HEK293 (cell line): ENCODE results near the gene PYHIN1.

Source experiments
- CTCF ChIA-PET: fragments of 350-600 bp; formaldehyde crosslinking; extraction: SDS; loops from one replicate; lab custom pipeline; 2021; ENCODE audit warnings: antibody characterized with exemption; lab: Yijun Ruan, JAX
- POLR2A ChIA-PET: fragments of 300-600 bp; formaldehyde crosslinking; extraction: SDS; loops from one replicate; lab custom pipeline; 2020; ENCODE audit warnings: antibody characterized with exemption, inconsistent platforms; lab: Yijun Ruan, JAX
- H3K27ac ChIP-seq: fragments of 200-500 bp; sonication (Bioruptor generic); 2 replicates; pipeline ENCODE4 v1.5.1; 2014; ENCODE audit warnings: low read depth, low read length, control low read depth, inconsistent platforms; ENCODE audit errors: extremely low read depth
- H3K36me3 ChIP-seq, 2 experiments: fragments of 200-500 bp in 1 of 2; sonication (Bioruptor generic) in 1 of 2; 1 replicate in 1 of 2; 2 replicates in 1 of 2; pipeline ENCODE4 v1.5.1; 2014 to 2017; ENCODE audit warnings: inconsistent platforms in 2 of 2, low read length in 2 of 2; ENCODE audit not compliant: control insufficient read depth in 2 of 2, insufficient read depth in 1 of 2
- H3K4me1 ChIP-seq: fragments of 200-500 bp; sonication (Bioruptor generic); 2 replicates; pipeline ENCODE4 v1.5.1; 2014; ENCODE audit warnings: mild to moderate bottlenecking, low read length, inconsistent platforms; ENCODE audit not compliant: control insufficient read depth, insufficient read depth
- H3K4me3 ChIP-seq: 2 replicates; pipeline ENCODE4 v1.5.1; 2011; ENCODE audit warnings: low read depth, mild to moderate bottlenecking, control low read depth, low read length, moderate library complexity
- H3K9me3 ChIP-seq: fragments of 200-500 bp; sonication (Bioruptor generic); 2 replicates; pipeline ENCODE4 v1.5.1; 2014; ENCODE audit warnings: low read depth, low read length, inconsistent platforms; ENCODE audit not compliant: control insufficient read depth, insufficient read depth
- FEZF1 ChIP-seq: fragments of 450-650 bp; formaldehyde crosslinking; IDR thresholded peaks from 2 replicates; pipeline ENCODE4 v1.5.1; 2016; ENCODE audit warnings: missing biosample characterization, missing genetic modification characterization
- SETDB1 ChIP-seq: IDR thresholded peaks from one replicate; pipeline ENCODE4 v1.6.1; 2017; ENCODE audit warnings: mild to moderate bottlenecking, low read length, moderate library complexity, mixed read lengths; ENCODE audit not compliant: insufficient read length
- ZNF274 ChIP-seq, 2 experiments: fragments of 200-500 bp in 1 of 2; fragments of 450-650 bp in 1 of 2; sonication (Bioruptor generic) in 1 of 2; formaldehyde crosslinking in 1 of 2; IDR thresholded peaks; 2 replicates each; pipeline versions ENCODE4 v1.5.1 to v1.6.1; 2014 to 2016; ENCODE audit warnings: borderline replicate concordance in 1 of 2, inconsistent platforms in 1 of 2, low read length in 1 of 2, missing biosample characterization in 1 of 2, missing genetic modification characterization in 1 of 2
- ZNF560 ChIP-seq: fragments of 450-650 bp; formaldehyde crosslinking; IDR thresholded peaks from 2 replicates; pipeline ENCODE4 v1.5.1; 2017; ENCODE audit warnings: missing biosample characterization, missing genetic modification characterization, borderline replicate concordance
- ZNF629 ChIP-seq: fragments of 450-650 bp; formaldehyde crosslinking; IDR thresholded peaks from 2 replicates; pipeline ENCODE4 v1.5.1; 2017; ENCODE audit warnings: missing biosample characterization, missing genetic modification characterization
- ZNF670 ChIP-seq: fragments of 450-650 bp; formaldehyde crosslinking; IDR thresholded peaks from 2 replicates; pipeline ENCODE4 v1.5.1; 2016; ENCODE audit warnings: missing biosample characterization, missing genetic modification characterization, low read depth
- ZNF837 ChIP-seq: fragments of 450-650 bp; formaldehyde crosslinking; IDR thresholded peaks from 2 replicates; pipeline ENCODE4 v1.5.1; 2016; ENCODE audit warnings: missing biosample characterization, missing genetic modification characterization
- ZNF843 ChIP-seq: fragments of 450-650 bp; formaldehyde crosslinking; IDR thresholded peaks from 2 replicates; pipeline ENCODE4 v1.5.1; 2016; ENCODE audit warnings: missing biosample characterization, missing genetic modification characterization
- TF ChIP-seq, protein P1 (sequence below): fragments of 450-650 bp; formaldehyde crosslinking; IDR thresholded peaks from 2 replicates; pipeline ENCODE4 v1.5.1; 2016; ENCODE audit warnings: missing biosample characterization, missing genetic modification characterization, borderline replicate concordance

PYHIN1 gene

DNA sequence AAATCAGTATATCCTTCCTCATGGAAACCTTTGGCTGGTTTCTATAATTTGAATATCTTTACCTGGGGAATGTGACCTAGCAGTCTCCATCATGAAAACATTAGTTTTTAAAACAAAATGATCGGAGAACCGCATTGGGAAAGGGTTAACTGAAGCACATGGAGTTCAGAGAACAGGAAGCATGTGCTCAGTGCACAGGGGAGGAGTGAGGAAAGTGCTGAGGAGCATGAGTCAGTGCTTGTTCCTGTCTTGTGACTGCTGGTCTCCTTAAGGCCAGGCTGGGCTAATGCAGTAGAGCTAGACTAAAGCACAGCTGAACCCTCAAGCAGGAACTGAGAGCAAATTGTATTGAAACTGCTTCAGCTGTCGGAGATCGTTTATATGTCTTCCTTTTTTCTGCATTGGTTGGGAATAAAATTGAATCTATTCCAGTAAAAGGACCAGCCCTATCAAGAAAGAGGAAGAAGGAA lies 84.1 kb downstream of the PYHIN1 start:
- TF ChIP-seq ZNF560 = no peak
- peak; percentile 74 for TF ChIP-seq SETDB1
- Histone ChIP-seq H3K4me1 (peaks cover 2% of the 10 kb centered on the region; the same call in 1 of the 2 replicates), H3K36me3 (peaks cover 14 to 65% of the 10 kb centered on the region in 2 experiments), H3K27ac (no peak overlapping the region), H3K9me3 (no peaks in the 10 kb centered on the region), H3K4me3 (no peak overlapping the region)
- CTCF ChIA-PET = no interaction called here
- POLR2A ChIA-PET = no interaction called here

DNA sequence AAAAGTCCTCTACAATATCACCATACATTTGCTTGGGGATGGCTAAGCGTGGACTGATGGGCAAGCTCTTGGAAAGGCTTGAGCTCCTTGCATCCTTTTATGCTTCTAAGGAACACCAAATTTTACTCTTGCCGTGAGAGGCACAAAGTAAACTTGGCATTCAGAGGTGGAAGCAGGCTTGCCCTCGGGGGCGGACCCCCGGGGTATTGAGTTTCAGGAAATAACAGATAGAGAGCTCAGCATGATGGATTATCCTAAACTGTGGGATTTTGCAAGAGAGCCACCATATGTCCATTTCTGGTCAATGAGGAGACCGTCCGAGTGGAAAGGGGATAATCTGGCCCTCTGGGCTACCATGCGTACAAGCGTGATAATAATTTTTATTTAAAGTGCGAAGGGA lies 92.4 kb downstream of the PYHIN1 start:
- TF ChIP-seq, protein P1, sequence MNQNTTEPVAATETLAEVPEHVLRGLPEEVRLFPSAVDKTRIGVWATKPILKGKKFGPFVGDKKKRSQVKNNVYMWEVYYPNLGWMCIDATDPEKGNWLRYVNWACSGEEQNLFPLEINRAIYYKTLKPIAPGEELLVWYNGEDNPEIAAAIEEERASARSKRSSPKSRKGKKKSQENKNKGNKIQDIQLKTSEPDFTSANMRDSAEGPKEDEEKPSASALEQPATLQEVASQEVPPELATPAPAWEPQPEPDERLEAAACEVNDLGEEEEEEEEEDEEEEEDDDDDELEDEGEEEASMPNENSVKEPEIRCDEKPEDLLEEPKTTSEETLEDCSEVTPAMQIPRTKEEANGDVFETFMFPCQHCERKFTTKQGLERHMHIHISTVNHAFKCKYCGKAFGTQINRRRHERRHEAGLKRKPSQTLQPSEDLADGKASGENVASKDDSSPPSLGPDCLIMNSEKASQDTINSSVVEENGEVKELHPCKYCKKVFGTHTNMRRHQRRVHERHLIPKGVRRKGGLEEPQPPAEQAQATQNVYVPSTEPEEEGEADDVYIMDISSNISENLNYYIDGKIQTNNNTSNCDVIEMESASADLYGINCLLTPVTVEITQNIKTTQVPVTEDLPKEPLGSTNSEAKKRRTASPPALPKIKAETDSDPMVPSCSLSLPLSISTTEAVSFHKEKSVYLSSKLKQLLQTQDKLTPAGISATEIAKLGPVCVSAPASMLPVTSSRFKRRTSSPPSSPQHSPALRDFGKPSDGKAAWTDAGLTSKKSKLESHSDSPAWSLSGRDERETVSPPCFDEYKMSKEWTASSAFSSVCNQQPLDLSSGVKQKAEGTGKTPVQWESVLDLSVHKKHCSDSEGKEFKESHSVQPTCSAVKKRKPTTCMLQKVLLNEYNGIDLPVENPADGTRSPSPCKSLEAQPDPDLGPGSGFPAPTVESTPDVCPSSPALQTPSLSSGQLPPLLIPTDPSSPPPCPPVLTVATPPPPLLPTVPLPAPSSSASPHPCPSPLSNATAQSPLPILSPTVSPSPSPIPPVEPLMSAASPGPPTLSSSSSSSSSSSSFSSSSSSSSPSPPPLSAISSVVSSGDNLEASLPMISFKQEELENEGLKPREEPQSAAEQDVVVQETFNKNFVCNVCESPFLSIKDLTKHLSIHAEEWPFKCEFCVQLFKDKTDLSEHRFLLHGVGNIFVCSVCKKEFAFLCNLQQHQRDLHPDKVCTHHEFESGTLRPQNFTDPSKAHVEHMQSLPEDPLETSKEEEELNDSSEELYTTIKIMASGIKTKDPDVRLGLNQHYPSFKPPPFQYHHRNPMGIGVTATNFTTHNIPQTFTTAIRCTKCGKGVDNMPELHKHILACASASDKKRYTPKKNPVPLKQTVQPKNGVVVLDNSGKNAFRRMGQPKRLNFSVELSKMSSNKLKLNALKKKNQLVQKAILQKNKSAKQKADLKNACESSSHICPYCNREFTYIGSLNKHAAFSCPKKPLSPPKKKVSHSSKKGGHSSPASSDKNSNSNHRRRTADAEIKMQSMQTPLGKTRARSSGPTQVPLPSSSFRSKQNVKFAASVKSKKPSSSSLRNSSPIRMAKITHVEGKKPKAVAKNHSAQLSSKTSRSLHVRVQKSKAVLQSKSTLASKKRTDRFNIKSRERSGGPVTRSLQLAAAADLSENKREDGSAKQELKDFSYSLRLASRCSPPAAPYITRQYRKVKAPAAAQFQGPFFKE (tag by site-specific recombination) = no peak
- no peak for TF ChIP-seq ZNF629 (tag by site-specific recombination)
- TF ChIP-seq ZNF843 (tag by site-specific recombination) = no peak
- TF ChIP-seq ZNF837 (tag by site-specific recombination) = no peak
- TF ChIP-seq FEZF1 = no peak
- TF ChIP-seq ZNF670 (tag by site-specific recombination) = no peak
- Histone ChIP-seq H3K4me3 (no peak overlapping the region), H3K4me1 (no peaks in the 10 kb centered on the region), H3K9me3 (no peaks in the 10 kb centered on the region), H3K27ac (no peak overlapping the region), H3K36me3 (peaks cover 11 to 53% of the 10 kb centered on the region in 2 experiments)
- POLR2A ChIA-PET = no interaction called here
- CTCF ChIA-PET = no interaction called here

GRCh38 chr1:159025043-159025442 lies 93.7 kb downstream of the PYHIN1 start:
- TF ChIP-seq ZNF274 (IDR thresholded peaks at IDR 0.05; ENCODE audit: low read length) (no peak), ZNF274 (tag by site-specific recombination; IDR thresholded peaks at IDR 0.05; ENCODE audit: borderline replicate concordance) (no peak)
- H3K36me3 ChIP-seq = peaks cover 5 to 43% of the 10 kb centered on the region in 2 experiments
- no peak overlapping the region for H3K27ac ChIP-seq
- CTCF ChIA-PET = interaction anchor here (0.6 kb wide), 1 partner anchor 104 kb away, joined by 3 read pairs; no protein-coding TSS in a partner anchor
- H3K4me3 ChIP-seq = no peak overlapping the region
- H3K9me3 ChIP-seq = no peaks in the 10 kb centered on the region
- no peaks in the 10 kb centered on the region for H3K4me1 ChIP-seq
- POLR2A ChIA-PET = no interaction called here
